ENCODE measurements around the gene COA8. TPM values are rescaled to one million over a fixed set of nuclear protein-coding genes. Genes with fewer than 3 reads are reported as not detected.

COA8 gene
- total and polyA plus RNA-seq, 2 of the 8 experiments (the other 6 are each of a cell fraction or from before 2014, with no cell fraction given): 7.1 to 35.5 TPM

DNA sequence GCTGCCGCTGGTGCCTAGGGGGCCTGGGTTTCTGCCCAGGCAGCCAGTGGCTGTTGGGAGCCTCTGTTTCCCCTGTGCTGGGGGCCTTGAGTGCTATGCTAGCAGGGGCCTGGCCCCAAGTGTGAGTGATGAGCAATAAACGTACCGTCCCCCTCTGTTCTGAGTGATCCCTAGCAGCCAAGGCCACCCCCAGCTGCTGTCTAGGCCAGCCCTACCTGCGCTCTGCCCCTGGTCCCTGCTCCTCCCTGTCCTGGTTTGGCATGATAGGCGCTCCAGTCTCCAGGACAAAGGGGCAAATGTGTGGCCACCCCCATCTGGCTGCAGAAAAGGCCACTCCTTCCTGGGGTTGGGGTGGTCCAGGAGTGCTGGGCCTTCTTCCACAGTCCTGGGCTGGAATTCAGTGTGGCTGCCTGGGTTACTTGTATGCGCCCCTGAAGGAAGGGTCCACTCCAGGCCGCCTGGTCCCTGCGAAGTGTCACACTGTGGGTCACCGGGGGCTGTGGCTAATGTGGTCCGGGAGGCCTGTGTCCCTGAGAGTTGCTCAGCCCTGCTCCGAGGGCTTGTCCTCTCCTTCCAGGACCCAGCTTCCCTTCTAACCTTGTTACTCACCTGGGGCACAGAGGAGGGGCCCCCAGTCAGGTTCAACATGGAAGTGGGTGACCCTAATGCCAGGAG lies 26.7 kb upstream of the COA8 start (continued):
- no peak for TF ChIP-seq CHD7 (IDR thresholded peaks at IDR 0.05; ENCODE audit: insufficient replicate concordance, low read length)
- TF ChIP-seq CBX8 (IDR thresholded peaks at IDR 0.05; ENCODE audit: borderline replicate concordance, low read depth, low read length): no peak
- TF ChIP-seq RNF2 (IDR thresholded peaks at IDR 0.05; ENCODE audit: borderline replicate concordance, low read depth, low read length, missing control alignments, poor library complexity, severe bottlenecking): no peak
- no peak for TF ChIP-seq CREB1 (IDR thresholded peaks at IDR 0.05)
- TF ChIP-seq RXRA (IDR thresholded peaks at IDR 0.05; ENCODE audit: insufficient read depth, low read depth, low read length): no peak
- no peak for TF ChIP-seq ATF3 (IDR thresholded peaks at IDR 0.05; ENCODE audit: insufficient read depth, low read depth, low read length)

All from H1 (cell line).